K562 (cell line): ENCODE measurements around the gene POLR3GL. TPM values are rescaled to one million over a fixed set of nuclear protein-coding genes. Genes with fewer than 3 reads are reported as not detected.
A peak's percentile ranks its signal among the peaks of the same experiment; 100 is the strongest.

Experiments
- ADNP ChIP-seq: fragments of 200-800 bp; sonication (Bioruptor generic); IDR thresholded peaks from 2 replicates; pipeline ENCODE4 v1.6.1; 2016; ENCODE audit warnings: missing genetic modification characterization, missing compliant biosample characterization
- BCOR ChIP-seq: fragments of 450-650 bp; IDR thresholded peaks from 2 replicates; pipeline ENCODE4 v1.6.1; 2016
- CCNT2 ChIP-seq: IDR thresholded peaks from 2 replicates; pipeline ENCODE4 v1.6.1; 2011; ENCODE audit warnings: borderline replicate concordance, low read depth, mild to moderate bottlenecking, moderate library complexity, mixed read lengths, low read length; ENCODE audit not compliant: insufficient read length; ENCODE audit errors: extremely low read depth
- CHAMP1 ChIP-seq: fragments of 450-650 bp; IDR thresholded peaks from 2 replicates; pipeline ENCODE4 v1.6.1; 2016; ENCODE audit warnings: mild to moderate bottlenecking
- DACH1 ChIP-seq: fragments of 450-650 bp; IDR thresholded peaks from 2 replicates; pipeline ENCODE4 v1.6.1; 2018; ENCODE audit not compliant: partially characterized antibody
- DPF2 ChIP-seq: fragments of 450-650 bp; IDR thresholded peaks from 2 replicates; pipeline ENCODE4 v1.6.1; 2016
- HMG20B ChIP-seq: fragments of 250-450 bp; sonication (Bioruptor Pico); IDR thresholded peaks from 2 replicates; pipeline ENCODE4 v1.5.0; 2021; ENCODE audit warnings: mild to moderate bottlenecking
- HNRNPLL ChIP-seq: fragments of 200-400 bp; formaldehyde crosslinking; IDR thresholded peaks from 2 replicates; pipeline ENCODE4 v1.6.1; 2017; ENCODE audit warnings: low read length, low read depth, mild to moderate bottlenecking; ENCODE audit not compliant: poor library complexity, severe bottlenecking
- KAT7 ChIP-seq: sonication (generic); formaldehyde crosslinking; IDR thresholded peaks from 2 replicates; pipeline ENCODE4 v1.8.0; 2022; ENCODE audit warnings: missing genetic modification reagents, mild to moderate bottlenecking, borderline replicate concordance
- MED1 ChIP-seq: sonication (generic); formaldehyde crosslinking; IDR thresholded peaks from 2 replicates; pipeline ENCODE4 v1.8.1; 2023; ENCODE audit warnings: missing genetic modification reagents, borderline replicate concordance
- NFE2 ChIP-seq: IDR thresholded peaks from 2 replicates; pipeline ENCODE4 v1.6.1; 2014; ENCODE audit warnings: antibody characterized with exemption, low read depth
- NR2C2 ChIP-seq, 2 experiments: fragments of 200-800 bp in 1 of 2; sonication (Bioruptor generic) in 1 of 2; sonication (generic) in 1 of 2; formaldehyde crosslinking in 1 of 2; IDR thresholded peaks; 2 replicates each; pipeline versions ENCODE4 v1.6.1 to v1.8.0; 2016 to 2022; ENCODE audit warnings: mild to moderate bottlenecking in 1 of 2, missing compliant biosample characterization in 1 of 2, missing genetic modification characterization in 1 of 2, missing genetic modification reagents in 1 of 2
- POLR2AphosphoS2 ChIP-seq: IDR thresholded peaks from 2 replicates; pipeline ENCODE4 v1.6.1; 2012; ENCODE audit warnings: low read length, improper control_type of control experiment
- RBM15 ChIP-seq: fragments of 200-400 bp; formaldehyde crosslinking; IDR thresholded peaks from 2 replicates; pipeline ENCODE4 v1.6.1; 2018; ENCODE audit warnings: mild to moderate bottlenecking, low read length, moderate library complexity; ENCODE audit not compliant: insufficient read depth
- SRF ChIP-seq, 2 experiments: fragments of 250-450, 450-650 bp in 1 of 2; sonication (Bioruptor Pico) in 1 of 2; sonication (generic) in 1 of 2; formaldehyde crosslinking; IDR thresholded peaks; 2 replicates each; pipeline versions ENCODE4 v1.5.0 to v1.5.1; 2020 to 2022; ENCODE audit warnings: mild to moderate bottlenecking in 1 of 2, missing genetic modification reagents in 1 of 2
- TAF7 ChIP-seq: fragments of 450-650 bp; IDR thresholded peaks from 2 replicates; pipeline ENCODE4 v1.6.1; 2016; ENCODE audit warnings: missing genetic modification characterization, missing compliant biosample characterization
- THRAP3 ChIP-seq: fragments of 450-650 bp; IDR thresholded peaks from 2 replicates; pipeline ENCODE4 v1.6.1; 2016; ENCODE audit warnings: mild to moderate bottlenecking, inconsistent platforms, borderline replicate concordance
- VEZF1 ChIP-seq: fragments of 200-800 bp; sonication (Bioruptor generic); IDR thresholded peaks from 2 replicates; pipeline ENCODE4 v1.6.1; 2017; ENCODE audit warnings: missing genetic modification characterization, missing compliant biosample characterization
- ZNF143 ChIP-seq: sonication (generic); formaldehyde crosslinking; IDR thresholded peaks from 2 replicates; pipeline ENCODE4 v1.9.0; 2022; ENCODE audit warnings: mild to moderate bottlenecking, missing genetic modification reagents
- ZNF165 ChIP-seq: fragments of 250-450 bp; sonication (Bioruptor Pico); IDR thresholded peaks from 2 replicates; pipeline ENCODE4 v1.4.0; 2020; ENCODE audit warnings: borderline replicate concordance
- ZNF197 ChIP-seq: fragments of 200-800 bp; sonication (Bioruptor generic); IDR thresholded peaks from 2 replicates; pipeline ENCODE4 v1.6.1; 2016; ENCODE audit warnings: low read depth, missing genetic modification characterization, missing compliant biosample characterization
- ZNF347 ChIP-seq: fragments of 450-650 bp; formaldehyde crosslinking; IDR thresholded peaks from 2 replicates; pipeline ENCODE4 v1.4.0; 2020; ENCODE audit warnings: low read depth, mild to moderate bottlenecking, moderate library complexity
- polyA plus RNA-seq, 8 experiments: library from polyadenylated mRNA; depleted of rRNA in 4 of 8; stranded (reverse) in 5 of 8; unstranded in 3 of 8; fragments of >200 nt; fragmentation: Nextera tagmentation in 2 of 8; fragmentation: Illumina TruSeq in 1 of 8; extraction: Ambion mirVana in 2 of 8; extraction: Trizol in 1 of 8; gene quantifications; 2 replicates each; pipeline versions ENCODE4 v1.2.1 to v1.2.3, GENCODE V29; 2011 to 2014; ENCODE audit warnings: inconsistent platforms in 1 of 8, missing spikeins in 1 of 8
- total RNA-seq, 7 experiments: library from RNA; depleted of rRNA in 6 of 7; stranded (reverse); fragments of >200 nt in 6 of 7; fragmentation: Illumina TruSeq in 2 of 7; extraction: Trizol in 2 of 7; gene quantifications; 2 replicates each; pipeline versions ENCODE4 v1.2.1 to v1.2.3, GENCODE V29; 2011 to 2021; ENCODE audit warnings: low replicate concordance in 1 of 7

Gene POLR3GL
- total and polyA plus RNA-seq, 9 of the 15 experiments (the other 6 are each of a cell fraction or from before 2014, with no cell fraction given): 14.6 to 48.4 (median 38.2) TPM

- TF ChIP-seq ADNP (tag) (no peak), RBM15 (no peak), SRF (CRISPR knock-in tag; IDR thresholded peaks at IDR 0.05) (no peak), KAT7 (CRISPR knock-in tag) (no peak; the same call in 1 of the 2 replicates), CHAMP1 (no peak), MED1 (CRISPR knock-in tag) (no peak), DPF2 (no peak), BCOR (no peak), CCNT2 (peak; percentile 17), ZNF165 (CRISPR knock-in tag) (no peak), ZNF347 (CRISPR knock-in tag) (no peak), VEZF1 (no peak), HMG20B (CRISPR knock-in tag) (no peak), THRAP3 (no peak), ZNF197 (CRISPR knock-in tag) (no peak), DACH1 (no peak), NR2C2 (CRISPR knock-in tag; IDR thresholded peaks at IDR 0.05) (no peak), NR2C2 (tag; IDR thresholded peaks at IDR 0.05) (no peak; the same call in 1 of the 2 replicates), TAF7 (tag) (no peak), NFE2 (peak; percentile 52; the same call in 1 of the 2 replicates), POLR2AphosphoS2 (no peak), HNRNPLL (no peak), ZNF143 (CRISPR knock-in tag) (no peak)
Measured at GRCh38 chr1:145918992-145919939, 45.2 kb upstream of the POLR3GL start (continued).
